Lower leg skin (tissue), 3 donors: ENCODE measurements around the gene SERTAD2.

Experiments
- POLR2A ChIP-seq, 2 donors: fragments of 450-650 bp; IDR thresholded peaks; one replicate each; pipeline ENCODE4 v1.6.1; 2016 to 2017; ENCODE audit warnings: antibody characterized with exemption in 2 of 2, mild to moderate bottlenecking in 1 of 2, moderate library complexity in 1 of 2
- TF ChIP-seq, protein P1 (sequence below), 3 donors: fragments of 450-650 bp; IDR thresholded peaks; one replicate each; pipeline ENCODE4 v1.5.1; 2016; ENCODE audit warnings: antibody characterized with exemption in 3 of 3, mild to moderate bottlenecking in 3 of 3, moderate library complexity in 2 of 3

DNA sequence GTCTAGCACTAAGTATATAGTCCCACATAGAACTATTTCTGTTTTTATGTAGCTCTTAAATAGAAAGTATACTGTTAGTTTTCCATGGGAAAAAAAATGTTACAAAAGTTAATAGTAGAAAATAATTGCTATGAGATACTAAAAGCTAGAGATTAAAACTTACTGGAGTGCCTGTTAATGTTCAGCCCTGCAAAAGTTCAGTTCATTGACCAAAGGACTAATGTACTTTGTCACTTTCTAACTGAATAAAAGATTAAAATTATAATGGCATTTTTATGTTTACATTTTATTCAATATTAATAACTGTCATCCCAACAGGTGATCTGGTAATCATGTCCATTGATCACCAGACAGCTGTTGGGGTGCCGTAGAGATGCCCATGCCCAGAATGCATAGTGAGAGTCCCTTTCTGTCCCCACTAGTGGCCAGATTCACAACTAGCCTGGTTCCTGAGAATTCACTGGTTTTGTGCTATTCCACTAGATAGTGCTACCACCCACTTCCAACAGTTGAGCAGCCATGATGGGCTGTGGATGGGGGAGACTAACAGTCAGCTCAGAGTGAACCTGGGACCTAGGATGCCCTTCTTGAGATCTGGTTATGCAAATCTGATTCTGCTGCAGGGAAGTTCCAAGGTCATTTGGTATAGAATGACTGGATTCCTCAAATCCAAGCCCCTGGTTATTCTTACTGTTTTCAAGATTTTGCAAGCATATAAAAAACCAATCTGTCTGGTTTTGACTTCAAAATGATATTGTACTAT lies 71.8 kb downstream of the SERTAD2 start:
- TF ChIP-seq, protein P1, sequence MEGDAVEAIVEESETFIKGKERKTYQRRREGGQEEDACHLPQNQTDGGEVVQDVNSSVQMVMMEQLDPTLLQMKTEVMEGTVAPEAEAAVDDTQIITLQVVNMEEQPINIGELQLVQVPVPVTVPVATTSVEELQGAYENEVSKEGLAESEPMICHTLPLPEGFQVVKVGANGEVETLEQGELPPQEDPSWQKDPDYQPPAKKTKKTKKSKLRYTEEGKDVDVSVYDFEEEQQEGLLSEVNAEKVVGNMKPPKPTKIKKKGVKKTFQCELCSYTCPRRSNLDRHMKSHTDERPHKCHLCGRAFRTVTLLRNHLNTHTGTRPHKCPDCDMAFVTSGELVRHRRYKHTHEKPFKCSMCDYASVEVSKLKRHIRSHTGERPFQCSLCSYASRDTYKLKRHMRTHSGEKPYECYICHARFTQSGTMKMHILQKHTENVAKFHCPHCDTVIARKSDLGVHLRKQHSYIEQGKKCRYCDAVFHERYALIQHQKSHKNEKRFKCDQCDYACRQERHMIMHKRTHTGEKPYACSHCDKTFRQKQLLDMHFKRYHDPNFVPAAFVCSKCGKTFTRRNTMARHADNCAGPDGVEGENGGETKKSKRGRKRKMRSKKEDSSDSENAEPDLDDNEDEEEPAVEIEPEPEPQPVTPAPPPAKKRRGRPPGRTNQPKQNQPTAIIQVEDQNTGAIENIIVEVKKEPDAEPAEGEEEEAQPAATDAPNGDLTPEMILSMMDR (IDR thresholded peaks at IDR 0.05), result no peak
- TF ChIP-seq POLR2A (IDR thresholded peaks at IDR 0.05), result no peak
